DLD1 (cell line): ENCODE measurements around the gene ZCCHC18.
"Not testable (repeated sequence)": the region's sequence is repeated elsewhere in the genome, so short reads cannot be mapped to it uniquely, and the experiment has no call there.

ENCODE experiments used
- in situ Hi-C: cut with HindIII; loops from 2 replicates; pipeline ENCODE4 v1.10.0; 2017; ENCODE audit warnings: low sequenced_read_pairs

The ZCCHC18 gene

DNA sequence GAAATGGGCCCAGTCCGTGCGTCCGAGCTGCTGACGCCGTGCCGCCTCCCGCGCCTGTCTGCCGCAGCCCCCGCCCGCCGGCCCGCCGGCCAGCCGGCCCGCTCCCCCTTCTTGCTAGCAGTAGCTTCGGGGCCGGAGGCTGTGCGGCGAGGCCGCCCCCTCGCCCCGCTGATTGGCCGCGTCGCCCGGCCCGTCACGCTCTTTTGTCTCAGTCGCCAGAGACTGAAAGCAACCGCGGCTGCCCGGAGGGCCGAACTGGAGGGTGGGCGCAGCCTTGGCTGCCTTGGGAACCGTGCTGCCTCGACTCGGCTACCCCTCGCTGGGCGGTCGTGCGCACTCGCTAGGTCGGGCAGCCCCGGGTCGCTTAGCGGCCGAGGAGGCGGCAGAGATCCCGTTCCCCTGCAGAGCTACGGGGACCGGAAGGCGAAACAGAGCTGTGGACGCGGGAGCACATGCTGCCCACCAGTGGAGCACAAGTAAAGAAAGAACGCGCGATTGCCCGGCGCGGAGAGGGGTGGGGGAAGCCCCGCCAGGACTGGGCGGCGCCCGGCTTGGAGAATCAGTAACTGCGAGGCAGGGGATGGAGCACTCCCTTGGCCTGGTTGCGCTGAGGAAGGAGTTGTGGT, at the start of gene ZCCHC18:
Gene ZCCHC18, plus strand, starts transcription at position 198 of the 626 bp plus-strand sequence. CDS start 1,589 bp downstream, outside the sequence.
- in situ Hi-C loops = no loop called here

GRCh38 chrX:104062636-104063035, 49.7 kb upstream of the ZCCHC18 start:
- in situ Hi-C loops = not testable (repeated sequence)

- in situ Hi-C loops = not testable (repeated sequence)
These were observed 36.4 kb upstream of the ZCCHC18 start, which contains the start of gene TMSB15C for GRCh38 chrX:104075778-104076445. Gene TMSB15C (minus strand): TSS chrX:104076236.

DNA sequence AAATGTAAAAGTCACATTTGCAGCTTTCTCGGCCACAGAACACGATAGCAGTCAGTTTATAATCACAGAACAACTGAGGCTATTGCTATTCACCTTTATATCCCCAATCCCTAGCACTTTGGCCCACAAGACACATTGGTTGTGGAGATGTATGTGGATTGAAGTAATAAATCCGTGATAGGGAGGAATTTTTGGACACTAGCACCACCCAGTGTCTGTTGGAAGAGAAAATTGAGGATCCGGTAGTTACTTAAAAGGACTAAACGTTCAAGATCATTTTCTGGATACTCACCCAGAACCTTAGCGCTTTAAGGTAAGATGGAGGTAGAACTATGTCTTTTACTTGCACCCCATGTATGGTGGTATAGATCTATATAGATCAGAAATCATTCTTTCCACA, 34.5 kb upstream of the ZCCHC18 start:
- in situ Hi-C loops = not testable (repeated sequence)

- in situ Hi-C loops = no loop called here
These were observed 28.3 kb upstream of the ZCCHC18 start for GRCh38 chrX:104084063-104084462.

DNA sequence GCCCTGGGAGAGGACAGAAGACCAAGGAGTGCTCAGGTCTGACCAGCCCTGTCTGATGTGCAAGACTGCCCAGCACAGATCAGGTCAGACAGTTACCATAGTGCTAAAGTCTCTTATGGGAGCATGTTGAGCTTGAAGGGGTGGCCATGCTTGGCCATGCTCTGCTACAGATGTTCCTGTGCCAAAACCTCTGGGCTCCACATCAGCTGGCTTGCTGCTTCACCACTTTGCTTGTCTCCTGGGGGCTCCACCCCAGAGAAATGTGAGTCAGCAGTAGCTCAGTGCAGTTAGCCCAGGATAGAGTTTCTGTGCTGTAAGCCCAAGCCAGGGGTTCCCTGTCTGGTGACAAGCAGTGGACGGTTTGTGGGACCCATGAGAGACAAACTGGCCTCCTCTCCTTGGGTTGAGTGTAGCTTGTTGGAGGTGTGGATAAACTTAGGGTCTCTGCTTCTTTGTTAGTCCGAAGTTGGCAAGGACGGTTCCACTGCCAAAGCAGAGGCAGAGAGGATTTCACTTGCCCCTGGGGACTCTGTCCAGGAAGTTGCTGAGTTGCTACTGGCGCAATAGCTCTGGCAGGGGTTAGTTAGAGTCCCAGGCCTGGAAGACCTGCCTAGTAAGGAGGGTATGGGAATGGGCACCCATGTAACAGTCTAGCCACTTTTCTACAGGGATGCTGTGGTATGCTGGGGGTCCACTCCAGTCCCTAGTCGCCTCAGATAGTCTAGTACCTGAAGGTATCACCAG, 27.6 kb upstream of the ZCCHC18 start:
- in situ Hi-C loops = no loop called here

GRCh38 chrX:104085477-104085876, 26.8 kb upstream of the ZCCHC18 start:
- in situ Hi-C loops = no loop called here

GRCh38 chrX:104085919-104086318, 26.4 kb upstream of the ZCCHC18 start:
- in situ Hi-C loops = no loop called here

- in situ Hi-C loops = no loop called here
These were observed 14.0 kb upstream of the ZCCHC18 start for GRCh38 chrX:104098151-104098808.

- in situ Hi-C loops = no loop called here
These were observed 13.4 kb upstream of the ZCCHC18 start for GRCh38 chrX:104098919-104099318.

DNA sequence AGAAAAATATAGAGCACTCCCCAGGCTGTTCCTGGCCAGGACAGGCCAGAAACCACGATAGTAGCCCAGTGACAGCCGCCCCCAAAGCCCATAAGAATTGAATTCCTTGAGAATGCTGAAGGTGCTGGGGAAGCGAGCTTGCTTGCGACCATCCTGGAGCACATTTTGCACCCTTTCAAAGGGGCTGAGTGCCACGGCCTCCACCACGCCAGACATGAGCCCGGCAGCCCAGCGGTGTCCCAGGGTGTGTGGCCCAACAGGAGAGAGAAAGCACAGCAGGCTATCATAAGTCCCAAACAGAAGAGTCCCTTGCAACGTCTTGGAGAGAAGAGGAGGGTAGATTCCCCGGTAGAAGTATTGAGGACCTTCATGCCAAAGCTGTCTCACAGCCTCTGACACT, 7.6 kb upstream of the ZCCHC18 start:
- in situ Hi-C loops = no loop called here

DNA sequence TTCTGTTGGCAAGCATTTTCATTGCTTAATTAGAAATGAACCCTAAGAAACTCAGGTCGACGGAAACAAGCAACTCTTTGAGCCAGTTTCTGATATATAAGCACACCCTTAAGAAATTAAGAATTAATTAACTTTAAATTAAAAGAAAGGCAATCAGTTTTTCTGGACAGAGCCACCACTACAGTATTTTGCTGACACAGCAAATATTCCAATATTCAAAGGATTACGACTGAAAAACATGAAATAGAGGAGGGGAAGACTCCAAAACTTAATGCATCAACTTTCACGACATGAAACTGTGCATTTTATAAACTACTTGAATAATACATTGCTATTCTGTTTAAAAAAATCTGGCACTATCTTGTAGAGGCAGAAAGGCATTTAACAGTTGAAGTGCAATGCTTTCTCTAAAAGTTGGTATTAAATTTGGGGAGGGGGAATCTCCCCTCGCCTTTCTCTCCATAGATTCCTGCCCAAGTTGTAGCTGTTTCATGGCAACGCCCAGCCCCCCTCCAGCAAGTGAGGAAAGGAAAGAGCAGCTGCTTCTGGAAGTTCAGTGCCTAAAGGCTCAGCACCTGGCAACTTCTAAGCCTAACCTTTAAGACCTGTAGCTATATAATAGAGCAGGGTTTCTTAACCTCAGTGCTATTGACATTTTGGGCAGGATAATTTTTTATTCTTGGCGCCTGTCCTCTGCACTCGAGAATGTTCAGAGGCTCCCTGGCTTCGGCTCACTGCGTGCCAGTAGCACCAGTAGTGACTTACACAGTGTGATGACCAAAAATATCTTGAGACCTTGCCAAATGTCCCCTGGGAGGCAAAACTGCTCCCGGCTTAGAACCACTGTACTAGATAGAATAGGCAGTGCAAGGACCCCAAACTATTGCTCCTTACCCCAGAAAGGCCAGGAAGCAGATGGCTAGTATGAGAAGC, 6.7 kb upstream of the ZCCHC18 start:
- in situ Hi-C loops = no loop called here

DNA sequence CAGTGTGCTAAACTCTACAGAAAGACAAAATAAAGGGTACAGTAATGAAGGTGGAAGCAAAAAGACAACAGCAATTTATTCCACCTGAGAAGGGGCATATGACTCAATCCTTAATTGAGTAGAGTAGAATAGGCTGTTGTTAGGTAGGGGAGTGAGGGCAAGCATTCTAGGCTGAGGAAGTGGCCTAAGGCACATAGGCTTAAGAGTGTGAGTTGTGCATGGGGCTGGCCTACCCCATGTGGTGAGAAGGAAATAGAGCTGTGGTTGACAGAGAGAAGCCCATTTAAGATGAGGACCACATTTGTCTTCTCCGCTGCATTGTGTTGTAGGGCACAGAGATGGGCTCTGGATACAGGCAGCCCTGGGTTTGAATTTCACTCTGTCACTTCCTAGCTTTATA, 3.4 kb upstream of the ZCCHC18 start:
- in situ Hi-C loops = no loop called here

DNA sequence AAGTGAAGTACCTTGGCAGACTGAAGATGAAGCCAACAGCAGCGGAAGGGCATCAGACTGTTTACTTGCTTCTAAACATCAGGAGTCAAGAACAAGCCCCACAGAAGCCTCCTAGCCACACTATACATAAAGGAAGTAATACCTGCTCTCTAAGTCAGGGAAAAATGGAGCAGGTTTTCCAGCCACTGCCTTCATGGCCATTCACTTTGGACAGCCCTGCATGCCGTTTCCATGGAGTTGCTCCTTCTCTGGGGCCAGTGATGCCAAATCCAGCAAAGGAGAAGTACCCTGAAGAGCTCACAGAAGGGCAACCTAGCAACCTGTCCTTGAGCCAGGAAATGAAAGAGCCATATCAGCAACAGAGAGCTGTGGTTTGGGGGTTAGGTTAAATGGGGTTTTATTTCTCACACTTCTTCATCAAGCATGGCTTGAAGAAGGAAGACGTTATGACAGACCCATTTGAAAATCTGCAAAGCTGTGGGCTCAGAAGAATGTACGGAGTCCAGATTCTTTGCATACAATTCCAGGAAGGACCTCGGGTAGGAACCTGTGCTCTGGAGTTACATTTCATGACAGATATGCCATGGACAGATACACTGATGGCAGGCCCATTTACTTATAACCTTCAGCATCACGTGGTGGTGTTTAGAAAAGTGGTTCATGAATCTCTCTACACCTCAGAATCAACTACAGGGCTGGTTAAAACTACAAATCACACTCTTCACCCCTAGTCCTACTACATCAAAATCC, 1.7 kb upstream of the ZCCHC18 start:
- in situ Hi-C loops = not testable (repeated sequence)

DNA sequence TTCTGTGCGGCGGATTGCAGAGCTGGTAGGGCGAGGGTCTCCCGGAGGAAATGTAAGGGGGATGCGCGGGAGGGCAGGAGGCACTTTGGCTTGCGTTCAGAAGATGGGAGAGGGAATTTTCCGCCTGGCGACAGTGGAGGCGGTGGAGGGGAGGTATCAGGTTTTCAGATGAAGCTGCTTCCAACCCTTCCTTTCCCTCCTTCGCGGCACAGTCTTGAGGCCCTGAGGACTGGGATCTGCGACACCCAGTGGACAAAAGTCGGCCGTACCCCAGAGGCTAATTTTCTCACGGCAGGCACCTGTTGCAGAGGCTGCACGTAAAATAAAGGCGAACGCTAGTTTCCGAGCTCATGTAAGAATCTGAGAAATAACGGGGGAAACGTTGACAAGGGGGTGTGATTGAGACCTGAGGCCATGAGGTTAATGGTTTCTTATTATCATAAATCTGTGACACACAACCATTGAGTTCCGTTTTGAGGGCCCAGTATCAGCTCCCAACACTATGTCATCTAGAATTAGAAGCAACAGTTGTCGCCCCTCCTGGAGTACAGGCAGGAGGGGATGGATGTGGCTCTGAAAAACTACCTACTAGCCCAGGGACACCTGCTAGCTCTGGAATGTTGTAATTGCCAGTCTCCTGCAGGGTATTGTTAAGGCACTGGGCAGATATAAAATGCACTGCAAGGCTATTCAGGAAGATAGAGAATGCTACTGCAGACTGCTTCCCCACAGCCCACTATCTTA, 1.1 kb downstream of the ZCCHC18 start:
- in situ Hi-C loops = no loop called here

- in situ Hi-C loops = no loop called here
These were observed 5.4 kb downstream of the ZCCHC18 start for GRCh38 chrX:104117759-104118158.

DNA sequence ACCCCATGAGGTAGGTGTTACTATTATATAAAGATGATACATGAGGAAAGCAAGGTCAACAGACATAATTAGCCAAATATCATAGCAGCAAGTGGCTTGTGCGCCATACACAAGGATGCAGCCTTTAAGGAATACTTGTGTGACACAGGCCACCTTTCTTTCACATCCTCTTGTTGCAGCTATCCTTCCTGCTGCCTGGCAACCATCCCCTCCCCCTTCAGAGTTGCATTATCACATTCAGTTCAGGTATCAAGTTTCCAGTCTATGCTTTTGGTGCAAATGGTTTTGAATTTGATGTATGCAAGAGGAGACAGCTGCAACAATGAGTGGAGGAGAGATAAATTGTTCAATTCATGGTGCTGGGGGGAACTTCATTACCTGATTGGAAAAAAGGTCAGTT, 6.4 kb downstream of the ZCCHC18 start:
- in situ Hi-C loops = no loop called here

DNA sequence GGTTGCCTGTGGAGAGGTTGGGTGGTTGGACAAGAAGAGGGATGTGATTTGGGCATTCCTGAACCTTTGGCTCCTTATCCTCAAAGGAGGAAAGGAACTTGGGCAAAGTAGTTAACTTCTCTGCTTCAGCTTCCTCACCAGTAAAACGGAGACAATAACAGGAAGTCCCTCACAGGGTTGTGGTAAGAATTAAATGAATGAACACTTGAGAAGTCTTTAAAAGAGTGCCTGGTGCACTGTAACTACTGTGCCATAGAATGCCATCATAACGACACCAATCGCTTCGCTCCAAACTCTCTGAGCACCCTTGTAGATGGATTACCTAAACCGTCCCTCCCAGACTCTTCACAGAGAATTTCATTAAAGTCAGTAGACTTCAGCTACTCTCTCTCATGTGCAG, 10.5 kb downstream of the ZCCHC18 start:
- in situ Hi-C loops = no loop called here

GRCh38 chrX:104126856-104127255, 14.5 kb downstream of the ZCCHC18 start:
- in situ Hi-C loops = no loop called here
